NCI-H510A treated with DMSO at 0.1 percent for 48 hours (cell line): ENCODE data around the gene IKZF4.
A peak's percentile ranks its signal among the peaks of the same experiment; 100 is the strongest.
"Not testable (repeated sequence)": the region's sequence is repeated elsewhere in the genome, so short reads cannot be mapped to it uniquely, and the experiment has no call there.

ENCODE experiments used
- DNase-seq: peaks from one replicate; lab custom pipeline; 2025; lab: John Stamatoyannopoulos, UW

IKZF4 gene

DNA sequence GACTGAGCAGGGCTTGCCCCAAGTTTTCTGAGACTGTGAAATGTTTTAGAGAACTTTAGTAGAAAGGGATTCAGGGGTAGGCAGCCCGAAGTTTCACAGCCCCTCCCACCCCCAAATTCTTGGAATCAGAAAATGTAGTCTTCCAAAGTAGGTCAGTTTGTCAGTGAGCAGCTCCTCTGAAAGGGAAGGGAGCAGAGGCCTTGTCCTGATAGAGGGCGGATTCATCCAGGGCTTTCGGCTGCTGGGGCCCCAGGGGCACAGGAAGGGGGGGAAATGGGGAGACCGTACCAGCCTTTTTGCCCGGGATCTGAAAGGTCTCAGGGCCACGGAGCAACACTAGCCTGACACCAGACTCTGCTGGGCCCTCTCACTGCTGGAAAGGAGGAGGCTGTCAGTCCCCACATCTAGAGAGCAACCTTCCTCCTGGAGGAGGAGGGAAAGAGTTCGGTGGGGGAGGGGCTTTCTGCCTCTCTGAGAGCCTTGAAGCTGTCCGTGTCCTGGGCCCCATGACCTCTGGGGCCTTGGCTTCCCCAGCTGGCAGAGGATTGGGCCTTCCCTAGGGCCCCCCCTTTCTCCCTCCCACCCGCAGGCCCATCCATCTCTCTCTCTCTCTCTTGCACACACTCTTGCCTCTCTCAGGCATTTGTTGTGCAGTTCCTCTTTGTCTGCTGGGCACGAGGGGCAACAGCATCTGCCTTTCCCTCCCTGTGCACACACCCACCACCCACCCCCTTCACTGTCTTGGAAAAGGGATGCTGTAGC, at the start of gene IKZF4:
IKZF4 (plus strand) TSS at position 621 of the 762 bp plus-strand sequence. CDS start 451 bp downstream, outside the sequence.
- DNase-seq, result no peak

DNA sequence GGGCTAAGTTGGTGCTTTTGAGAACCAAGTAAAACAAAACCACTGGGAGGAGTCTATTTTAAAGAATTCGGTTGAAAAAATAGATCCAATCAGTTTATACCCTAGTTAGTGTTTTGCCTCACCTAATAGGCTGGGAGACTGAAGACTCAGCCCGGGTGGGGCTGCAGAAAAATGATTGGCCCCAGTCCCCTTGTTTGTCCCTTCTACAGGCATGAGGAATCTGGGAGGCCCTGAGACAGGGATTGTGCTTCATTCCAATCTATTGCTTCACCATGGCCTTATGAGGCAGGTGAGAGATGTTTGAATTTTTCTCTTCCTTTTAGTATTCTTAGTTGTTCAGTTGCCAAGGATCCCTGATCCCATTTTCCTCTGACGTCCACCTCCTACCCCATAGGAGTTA, 48.8 kb upstream of the IKZF4 start:
- no peak for DNase-seq

DNA sequence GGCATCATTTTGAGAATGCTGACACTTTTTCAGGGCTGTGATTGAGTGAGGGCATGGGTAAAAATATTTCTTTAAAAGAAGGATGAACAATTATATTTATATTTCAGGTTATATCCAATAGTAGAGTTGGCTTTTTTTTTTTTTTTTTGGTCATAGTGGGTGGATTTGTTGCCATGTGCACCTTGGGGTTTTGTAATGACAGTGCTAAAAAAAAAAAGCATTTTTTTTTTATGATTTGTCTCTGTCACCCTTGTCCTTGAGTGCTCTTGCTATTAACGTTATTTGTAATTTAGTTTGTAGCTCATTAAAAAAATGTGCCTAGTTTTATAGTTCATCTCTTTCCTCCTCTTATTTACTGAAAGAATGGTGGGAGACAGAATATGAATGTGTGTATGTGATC, 48.4 kb upstream of the IKZF4 start:
- no peak for DNase-seq

DNA sequence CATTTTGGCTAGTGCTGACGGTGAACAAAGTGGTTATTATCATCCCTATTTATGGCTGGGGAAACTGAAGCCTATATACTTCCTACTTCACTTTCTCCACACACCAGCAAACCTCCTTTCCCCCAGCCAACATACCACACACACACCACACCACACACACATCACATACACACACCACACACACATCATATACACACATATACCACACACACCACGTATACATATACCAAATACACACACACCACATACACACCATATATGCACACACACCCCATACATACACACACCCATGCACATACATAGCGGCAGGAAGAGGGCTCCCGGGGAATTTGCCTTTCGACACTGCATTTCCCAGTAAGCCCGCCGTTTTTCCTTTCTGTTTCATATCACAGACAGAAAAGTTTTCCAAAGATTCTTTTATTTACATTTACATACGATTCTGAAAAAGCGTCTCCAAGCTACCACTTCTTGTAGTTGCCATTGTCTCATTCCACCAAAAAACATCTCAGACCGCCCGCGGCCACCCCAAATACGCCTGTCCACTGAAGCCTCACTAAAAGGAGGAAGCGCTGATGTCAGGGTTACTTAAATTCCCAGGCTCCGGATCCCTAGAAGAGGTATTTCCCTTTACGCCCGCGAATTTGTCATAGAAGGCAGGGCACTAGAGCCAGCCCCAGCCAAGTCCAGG, 47.8 kb upstream of the IKZF4 start:
- no peak for DNase-seq

DNA sequence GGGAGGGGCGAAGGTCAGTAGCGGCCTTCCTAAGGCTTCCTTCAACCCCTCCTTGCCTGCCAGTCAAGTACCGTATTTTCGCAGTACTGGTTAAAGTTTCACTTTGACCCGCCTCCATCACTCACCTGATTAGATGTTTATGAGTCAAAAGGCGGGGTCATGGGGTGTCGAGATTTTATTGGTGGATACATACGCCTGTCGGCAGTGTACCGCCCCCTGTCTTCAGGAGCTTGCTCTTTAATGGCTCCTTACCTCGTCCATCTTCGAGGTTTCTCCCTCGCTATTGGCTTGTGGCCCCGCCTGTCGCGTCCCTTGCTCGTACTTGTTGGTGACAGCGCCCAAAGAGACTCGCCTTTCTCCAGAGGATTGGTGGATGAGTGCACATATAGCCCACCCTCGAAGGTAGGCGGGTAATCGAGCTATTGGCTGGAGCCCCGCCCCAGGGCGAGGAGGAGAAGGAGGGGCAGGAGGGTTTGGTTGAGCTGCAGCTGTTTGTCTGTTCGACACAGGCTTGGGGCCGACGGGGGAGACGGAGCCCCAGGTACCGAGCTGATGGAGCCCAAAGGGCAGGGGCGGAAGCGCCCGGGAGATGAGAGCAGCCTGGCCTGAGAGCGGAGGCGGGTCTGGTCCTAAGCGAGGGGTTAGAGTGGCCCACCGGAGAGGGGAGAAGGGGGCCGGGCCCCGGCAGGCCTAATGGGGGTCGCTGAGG, 47.1 kb upstream of the IKZF4 start, which contains the start of gene RAB5B:
RAB5B (plus strand) TSS at position 480 of the 709 bp plus-strand sequence. CDS start 12,883 bp downstream, outside the sequence.
- peak; percentile 99 for DNase-seq

DNA sequence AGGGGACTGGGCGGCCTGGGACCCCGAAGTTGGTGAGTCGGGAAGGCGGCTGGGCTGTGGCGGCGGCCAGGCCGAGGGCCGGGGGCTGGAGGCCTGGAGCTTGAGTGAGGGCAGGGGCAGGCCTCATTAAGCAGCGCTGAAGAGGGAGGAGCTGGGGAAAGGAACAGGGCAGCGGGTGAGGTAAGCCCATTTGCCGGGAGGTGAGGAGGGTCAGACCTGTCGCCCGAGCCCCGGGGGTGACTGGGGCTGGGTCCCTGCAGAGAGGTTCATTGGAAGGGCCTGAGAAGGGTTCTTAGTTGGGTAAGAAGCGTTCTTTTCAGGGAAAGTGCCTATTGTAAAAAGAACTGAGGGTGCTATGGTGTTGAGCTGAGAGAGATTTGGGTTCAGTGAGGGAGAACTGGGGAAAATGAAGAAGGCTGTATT, 46.5 kb upstream of the IKZF4 start:
- DNase-seq, result peak; percentile 29

DNA sequence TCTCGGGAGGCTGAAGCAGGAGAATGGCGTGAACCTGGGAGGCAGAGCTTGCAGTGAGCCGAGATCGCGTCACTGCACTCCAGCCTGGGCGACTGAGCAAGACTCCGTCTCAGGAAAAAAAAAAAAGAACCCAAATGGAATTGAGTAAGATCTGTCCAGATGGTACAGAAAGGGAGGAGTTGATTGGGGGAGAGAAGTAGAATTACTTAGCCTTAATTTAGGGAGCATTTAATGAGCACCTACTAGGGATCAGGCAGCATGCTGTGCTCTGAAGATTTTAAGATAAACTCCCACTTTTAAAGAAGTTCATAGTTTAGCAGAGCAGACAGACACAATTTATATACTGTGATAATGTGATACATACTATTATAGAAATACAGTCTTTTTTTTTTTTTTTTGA, 42.5 kb upstream of the IKZF4 start:
- no peak for DNase-seq

DNA sequence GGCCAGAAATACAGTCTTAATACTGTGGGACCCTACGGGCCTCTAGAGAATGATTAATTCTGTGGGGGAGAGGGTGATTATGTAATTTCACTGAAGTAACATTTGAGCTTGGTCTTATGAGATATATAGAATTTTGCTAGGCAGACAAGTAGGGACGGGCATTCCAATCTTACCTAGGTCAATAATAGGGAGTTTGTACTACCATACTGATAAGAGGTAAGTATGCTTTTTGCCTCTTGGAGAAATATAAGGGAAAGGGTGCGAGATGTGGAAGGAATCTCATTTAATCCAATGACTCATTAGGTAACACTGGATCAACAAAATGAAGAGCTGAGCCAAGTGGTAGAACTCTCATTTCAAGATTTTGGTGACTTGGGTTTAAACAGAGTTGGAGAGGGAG, 41.8 kb upstream of the IKZF4 start:
- DNase-seq, result no peak

DNA sequence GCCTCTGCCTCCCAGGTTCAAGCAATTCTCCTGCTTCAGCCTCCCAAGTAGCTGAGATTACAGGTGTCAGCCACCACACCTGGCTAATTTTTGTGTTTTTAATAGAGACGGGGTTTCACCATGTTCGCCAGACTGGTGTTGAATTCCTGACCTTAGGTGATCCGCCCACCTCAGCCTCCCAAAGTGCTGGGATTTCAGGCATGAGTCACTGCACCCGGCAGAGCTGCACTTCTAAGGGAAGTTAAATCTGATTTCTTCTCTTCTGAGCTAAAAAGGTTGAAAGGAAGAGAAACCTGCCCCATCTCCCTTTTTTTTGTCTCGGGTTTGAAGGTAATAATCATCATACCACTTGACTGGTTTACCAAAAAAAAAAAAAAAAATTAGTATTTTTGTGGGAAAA, 39.0 kb upstream of the IKZF4 start:
- DNase-seq, result not testable (repeated sequence)

DNA sequence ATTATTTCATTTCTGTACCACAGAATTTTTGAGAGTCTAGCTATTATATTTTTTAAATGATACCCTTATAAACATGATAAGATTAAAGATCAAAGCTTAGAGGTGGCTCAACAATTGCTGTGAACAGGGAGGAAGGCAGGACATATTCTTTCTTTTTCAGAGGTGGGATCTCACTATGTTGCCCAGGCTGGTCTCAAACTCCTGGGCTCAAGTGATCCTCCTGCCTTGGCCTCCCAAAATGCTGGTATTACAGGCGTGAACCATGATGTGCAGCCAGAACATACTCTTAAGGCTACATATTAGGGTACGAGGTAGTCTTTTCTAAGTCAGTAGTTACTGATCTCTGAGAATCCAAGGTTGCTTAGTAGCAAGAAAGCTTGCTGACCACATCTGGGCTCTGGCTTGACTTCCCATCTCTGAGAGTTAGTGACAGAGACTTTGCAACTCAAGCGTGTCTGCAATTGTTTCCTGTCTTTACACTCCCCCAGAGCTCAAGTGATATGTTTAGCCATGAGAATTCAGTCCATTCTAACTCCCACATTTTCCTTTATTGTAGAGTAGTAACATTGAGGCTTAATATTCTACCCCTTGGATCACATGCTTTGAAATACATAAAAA, 38.4 kb upstream of the IKZF4 start:
- DNase-seq, result no peak

DNA sequence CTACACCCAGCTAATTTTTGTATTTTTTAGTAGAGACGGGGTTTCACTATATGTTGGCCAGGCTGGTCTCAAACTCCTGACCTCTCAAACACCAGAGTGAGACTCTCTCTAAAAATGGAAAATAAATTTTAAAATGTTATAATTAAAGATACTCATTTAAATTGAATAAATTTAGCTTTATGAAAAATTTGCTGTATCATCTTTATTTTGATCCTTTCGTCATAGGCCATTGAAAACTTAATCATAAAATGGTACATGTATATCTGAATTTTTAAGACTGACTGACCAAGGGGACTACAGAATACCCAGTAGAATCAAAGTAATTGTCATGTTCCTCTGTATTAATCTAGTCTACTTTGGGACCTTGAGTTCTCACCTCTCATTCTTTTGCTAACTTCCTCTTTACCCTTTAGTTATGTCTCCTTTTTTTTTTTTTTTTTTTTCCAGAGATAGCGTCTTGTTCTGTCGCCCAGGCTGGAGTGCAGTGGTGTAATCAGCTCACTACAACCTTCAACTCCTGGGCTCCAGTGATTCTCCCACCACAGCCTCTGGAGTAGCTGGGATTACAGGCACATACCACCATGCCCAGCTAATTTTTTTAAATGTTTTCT, 37.5 kb upstream of the IKZF4 start:
- no peak for DNase-seq

DNA sequence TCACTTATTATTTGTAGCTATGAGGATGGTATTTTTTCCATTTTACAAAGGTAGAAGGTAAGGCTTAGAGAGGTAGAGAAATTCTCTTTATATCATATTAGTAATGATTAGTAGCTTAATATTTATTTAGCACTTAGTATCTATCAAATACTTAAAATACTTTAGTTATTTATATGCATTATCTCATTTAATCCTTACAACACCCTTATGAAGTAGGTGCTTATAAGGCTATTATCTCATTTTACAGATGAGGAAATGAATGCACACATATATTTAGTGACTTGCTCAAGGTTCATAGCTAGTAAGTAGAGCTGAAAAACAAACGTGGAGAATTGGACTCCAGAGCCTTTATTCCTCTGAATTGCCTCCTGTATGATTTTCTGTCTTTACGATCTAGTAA, 36.0 kb upstream of the IKZF4 start:
- no peak for DNase-seq

DNA sequence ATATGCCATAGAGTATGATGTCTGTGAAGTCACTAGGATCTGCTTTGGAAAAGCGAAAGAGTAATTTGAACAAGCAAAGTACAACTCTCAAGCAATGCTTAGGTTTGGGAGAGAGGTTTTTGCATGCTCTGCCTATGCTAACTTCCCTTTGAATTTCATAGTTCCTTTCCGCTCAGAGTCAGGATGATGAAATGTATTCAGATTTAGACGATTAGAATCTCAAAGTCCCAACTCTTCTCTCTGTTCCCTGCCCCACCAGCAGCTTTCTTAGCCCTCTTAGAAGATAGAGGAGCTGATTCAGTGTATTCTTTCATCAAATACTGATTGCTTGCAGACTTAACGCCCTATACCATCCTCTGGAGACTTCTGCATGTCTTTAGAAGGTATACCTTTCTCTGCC, 35.5 kb upstream of the IKZF4 start:
- DNase-seq, result no peak

DNA sequence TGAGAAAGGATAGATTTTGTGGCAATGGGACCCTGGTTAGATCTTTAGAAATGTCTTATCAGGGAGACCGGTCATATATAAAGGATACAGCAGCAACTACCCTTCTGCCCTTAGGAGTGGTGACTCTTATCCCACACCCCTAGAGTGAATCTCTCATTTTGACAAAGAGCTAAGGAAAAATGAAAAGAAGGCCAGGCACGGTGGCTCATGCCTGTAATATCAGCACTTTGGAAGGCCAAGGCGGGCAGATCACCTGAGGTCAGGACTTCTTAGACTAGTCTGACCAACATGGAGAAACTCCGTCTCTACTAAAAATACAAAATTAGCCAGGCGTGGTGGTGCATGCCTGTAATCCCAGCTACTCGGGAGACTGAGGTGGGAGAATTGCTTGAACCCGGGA, 34.9 kb upstream of the IKZF4 start:
- not testable (repeated sequence) for DNase-seq

DNA sequence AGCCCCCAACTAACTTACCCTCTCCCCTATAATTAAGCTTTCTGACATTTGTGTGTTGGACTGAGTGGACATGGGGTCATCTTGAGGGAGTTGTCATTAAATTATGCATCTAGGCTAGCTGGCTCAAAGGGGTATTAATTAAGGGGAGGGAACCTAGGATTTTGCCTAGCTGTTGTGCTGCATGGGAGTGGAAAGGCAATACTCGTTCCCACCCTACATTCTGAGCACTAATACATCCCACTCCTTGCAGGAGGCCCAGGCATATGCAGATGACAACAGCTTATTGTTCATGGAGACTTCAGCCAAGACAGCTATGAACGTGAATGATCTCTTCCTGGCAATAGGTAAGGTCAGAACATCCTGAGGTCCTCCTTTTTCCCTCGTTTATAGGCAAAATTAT, 29.7 kb upstream of the IKZF4 start:
- DNase-seq, result no peak

DNA sequence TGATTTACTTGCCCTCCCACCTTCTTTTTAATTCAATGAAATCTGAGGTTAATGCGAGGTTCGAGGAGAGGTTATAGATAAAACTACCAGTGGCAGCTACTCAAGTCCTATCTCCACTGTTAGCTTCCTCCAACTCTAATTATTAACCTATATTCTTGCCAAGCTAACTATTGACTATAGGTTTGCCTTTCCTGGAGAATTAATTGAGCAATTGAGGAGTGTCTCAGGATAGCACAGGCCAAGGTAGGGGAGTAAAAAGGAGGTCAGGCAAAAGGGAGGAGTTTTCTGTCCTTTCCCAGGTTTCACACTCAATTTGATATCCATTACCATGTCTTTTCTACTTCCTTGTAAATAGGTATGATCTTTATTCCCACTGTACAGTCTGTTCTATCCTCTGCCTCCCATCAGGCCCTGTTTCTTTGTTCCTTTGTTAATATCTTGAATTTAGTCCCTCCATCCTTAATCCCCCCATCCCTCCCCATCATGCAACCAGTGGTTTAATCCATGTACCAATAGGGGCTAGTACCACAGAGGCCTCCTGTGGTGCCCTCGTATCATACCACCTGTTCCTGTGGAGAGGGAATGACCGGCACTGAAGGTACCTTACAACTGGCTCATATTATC, 27.5 kb upstream of the IKZF4 start:
- DNase-seq, result no peak

DNA sequence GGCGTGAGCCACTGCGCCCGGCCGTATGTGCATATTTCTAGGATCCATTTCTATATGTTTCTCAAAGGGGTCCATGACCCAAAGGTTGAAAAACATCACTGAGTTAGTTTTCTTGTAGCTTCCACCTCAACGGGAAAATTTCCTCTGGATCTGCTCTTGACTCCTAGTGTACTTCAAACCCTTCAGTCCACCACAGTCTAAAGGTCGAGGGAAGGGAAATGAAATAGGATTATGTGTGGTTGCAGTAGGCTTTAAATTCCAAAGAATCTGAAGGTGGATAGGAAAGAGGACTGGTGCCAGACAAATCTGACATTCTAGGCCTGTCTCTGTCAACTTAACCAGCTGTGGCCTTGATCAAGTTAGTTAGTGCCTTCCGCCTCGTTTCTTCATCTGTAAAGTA, 25.5 kb upstream of the IKZF4 start:
- no peak for DNase-seq

DNA sequence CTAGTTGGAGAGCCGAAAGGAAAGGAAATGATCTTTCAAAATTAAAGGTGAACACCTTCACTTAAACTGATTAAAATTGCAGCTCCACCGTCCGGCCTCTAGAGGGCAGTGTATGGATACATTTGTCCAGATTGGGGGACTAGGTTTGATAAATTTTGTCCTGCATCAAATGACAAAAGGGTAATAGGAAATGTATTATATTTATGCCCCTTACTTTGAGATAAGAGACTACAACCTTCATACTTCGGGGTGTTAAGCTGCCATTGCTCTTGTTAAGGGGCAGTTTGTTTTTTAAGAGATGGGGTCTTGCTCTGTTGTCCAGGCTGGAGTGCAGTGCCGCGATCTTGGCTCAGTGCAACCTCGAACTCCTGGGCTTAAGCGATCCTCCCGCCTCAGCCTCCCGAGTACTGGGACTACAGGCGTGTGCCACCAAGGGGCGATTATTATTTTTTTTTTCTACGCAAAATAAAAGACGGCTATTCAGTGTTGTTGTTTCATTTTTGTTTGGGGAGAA, 24.6 kb upstream of the IKZF4 start:
- DNase-seq, result peak; percentile 76

DNA sequence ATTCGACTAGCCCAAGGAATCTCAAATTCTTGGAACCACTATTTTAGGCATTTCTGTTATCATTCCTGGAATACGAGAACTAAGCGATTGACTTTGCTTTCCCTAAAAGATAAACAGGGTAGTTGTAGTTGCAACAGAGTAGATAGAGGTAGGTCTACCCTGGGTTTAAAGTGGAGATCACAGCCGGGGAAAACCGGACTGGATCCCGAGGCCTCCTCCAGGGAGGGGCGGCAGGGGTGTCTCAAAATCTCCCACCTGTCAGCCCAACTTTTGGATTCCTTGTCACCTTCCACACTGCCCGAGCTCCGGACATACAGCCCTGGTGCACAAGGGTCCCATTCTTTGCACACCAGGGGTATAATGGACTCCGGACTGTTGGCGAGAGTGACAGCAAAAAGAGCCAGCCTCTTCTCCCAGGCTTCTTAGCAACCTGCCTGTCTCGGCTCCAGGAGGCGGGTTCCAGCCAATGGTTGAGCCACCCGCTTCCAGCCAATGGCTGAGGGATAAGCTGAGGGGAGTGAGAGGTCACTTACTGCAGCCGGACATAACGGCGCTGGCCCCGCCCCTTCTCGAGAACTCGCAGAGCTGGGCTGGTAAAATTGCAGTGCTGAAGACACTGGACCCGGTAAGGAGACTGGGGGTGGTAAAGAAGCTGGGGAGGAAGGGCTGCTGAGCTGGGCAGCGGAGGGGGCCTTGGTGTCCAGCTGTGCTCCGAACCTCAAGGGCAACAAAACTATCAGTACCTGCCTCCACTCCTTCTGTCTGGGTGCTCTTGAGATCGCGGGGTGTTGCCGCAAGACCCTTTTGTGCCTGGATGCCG, 23.9 kb upstream of the IKZF4 start, which contains the start of gene SUOX:
SUOX (plus strand) TSS at position 562 of the 820 bp plus-strand sequence. CDS start 4,946 bp downstream, outside the sequence.
- peak; percentile 93 for DNase-seq

DNA sequence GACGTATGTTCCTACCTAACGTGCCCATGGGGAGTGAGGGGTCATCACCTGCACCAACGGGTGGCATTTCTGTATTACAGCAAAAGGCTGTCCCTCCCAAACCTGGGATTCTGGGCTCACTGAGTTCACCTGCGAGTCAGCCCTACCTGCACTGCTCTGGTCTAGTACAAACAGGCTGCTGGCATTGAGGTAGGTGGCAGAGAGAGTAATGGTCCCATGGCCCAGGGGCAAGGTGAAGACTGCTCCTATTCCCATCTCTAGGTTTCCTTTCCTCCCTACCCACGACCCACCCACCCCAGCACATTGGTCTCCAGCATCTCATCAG, 23.3 kb upstream of the IKZF4 start:
- DNase-seq, result no peak
